Gastroesophageal sphincter (tissue), 3 donors: ENCODE measurements around the gene ANKRD13B.

Experiments
- CTCF ChIP-seq, 4 experiments: fragments of 200-600 bp in 2 of 4; fragments of 450-650 bp in 2 of 4; sonication (generic) in 1 of 4; IDR thresholded peaks; one replicate each; pipeline ENCODE4 v1.5.1; 2017 to 2019; ENCODE audit warnings: antibody characterized with exemption in 4 of 4, mild to moderate bottlenecking in 2 of 4, moderate library complexity in 2 of 4
- POLR2A ChIP-seq, 2 donors: fragments of 450-650 bp; IDR thresholded peaks; one replicate each; pipeline ENCODE4 v1.6.1; 2017; ENCODE audit warnings: antibody characterized with exemption in 2 of 2, mild to moderate bottlenecking in 2 of 2, moderate library complexity in 1 of 2
- POLR2AphosphoS5 ChIP-seq: sonication (generic); formaldehyde crosslinking; IDR thresholded peaks from one replicate; pipeline ENCODE4 v1.6.1; 2017; ENCODE audit warnings: antibody characterized with exemption

- TF ChIP-seq CTCF (IDR thresholded peaks at IDR 0.05) (no peak), POLR2AphosphoS5 (no peak), POLR2A (IDR thresholded peaks at IDR 0.05) (no peak)
Observed at GRCh38 chr17:29615048-29615385, 22.1 kb downstream of the ANKRD13B start.
